ENCODE measurements around the gene CD7.

CD7 gene

DNA sequence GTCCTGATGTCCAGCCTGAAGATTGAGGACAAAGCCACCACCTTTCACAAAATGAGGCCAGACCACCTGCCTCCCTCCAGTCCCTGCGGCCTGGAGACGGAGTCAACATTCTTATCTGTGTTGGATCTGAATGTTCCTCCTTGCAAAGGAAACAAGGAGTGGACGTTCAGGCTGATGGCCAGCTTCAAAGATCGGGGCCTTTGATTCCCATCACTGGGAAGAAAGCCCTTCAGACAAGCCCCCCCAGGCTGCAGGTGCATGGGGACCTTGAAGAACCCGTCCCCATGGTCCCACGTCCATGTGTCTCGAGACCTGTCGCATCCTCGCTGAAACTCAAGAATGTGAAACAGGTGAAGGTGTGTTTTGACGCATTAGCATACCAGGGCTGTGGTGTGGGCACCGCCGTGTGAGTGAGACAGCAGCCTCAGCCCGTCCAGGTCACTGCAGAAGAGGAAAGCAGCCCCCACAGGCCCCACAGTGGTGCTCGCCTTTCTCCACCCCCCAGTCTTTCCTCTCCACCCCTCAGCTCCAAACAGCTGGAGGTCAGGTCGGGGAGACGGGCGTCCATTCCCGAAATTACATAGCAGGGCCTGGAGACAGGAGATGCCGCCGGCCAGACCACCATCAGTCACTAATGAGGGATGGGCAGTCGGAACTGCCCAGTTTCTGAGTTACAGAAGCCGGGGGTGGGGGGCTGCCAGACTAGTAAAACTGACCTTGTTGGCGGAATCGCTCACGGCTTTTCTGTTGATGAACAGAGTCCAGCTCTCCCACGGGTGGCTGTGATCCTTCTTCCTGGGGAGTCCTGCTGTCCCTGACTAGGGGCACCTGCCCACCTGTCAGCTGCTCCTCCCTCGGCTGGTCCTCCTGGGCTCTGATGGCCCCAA, 43.0 kb downstream of the CD7 start:
- H3K4me1 ChIP-seq (ENCODE audit: control insufficient read depth, low read length) = peaks cover 23% of the 10 kb centered on the region
- H3K4me2 ChIP-seq (ENCODE audit: low read length) = peak overlapping the region; percentile 87
- no peaks in the 10 kb centered on the region for H3K9me2 ChIP-seq (replicated peaks; ENCODE audit: control insufficient read depth, low read length)
- H3K36me3 ChIP-seq (ENCODE audit: control insufficient read depth, low read length) = peaks cover 35% of the 10 kb centered on the region
- no peak overlapping the region for H3K27ac ChIP-seq (ENCODE audit: low read depth, low read length)
- no peak for TF ChIP-seq EZH2phosphoT487 (IDR thresholded peaks at IDR 0.05; ENCODE audit: borderline replicate concordance, low read length)
- TF ChIP-seq, protein P1, sequence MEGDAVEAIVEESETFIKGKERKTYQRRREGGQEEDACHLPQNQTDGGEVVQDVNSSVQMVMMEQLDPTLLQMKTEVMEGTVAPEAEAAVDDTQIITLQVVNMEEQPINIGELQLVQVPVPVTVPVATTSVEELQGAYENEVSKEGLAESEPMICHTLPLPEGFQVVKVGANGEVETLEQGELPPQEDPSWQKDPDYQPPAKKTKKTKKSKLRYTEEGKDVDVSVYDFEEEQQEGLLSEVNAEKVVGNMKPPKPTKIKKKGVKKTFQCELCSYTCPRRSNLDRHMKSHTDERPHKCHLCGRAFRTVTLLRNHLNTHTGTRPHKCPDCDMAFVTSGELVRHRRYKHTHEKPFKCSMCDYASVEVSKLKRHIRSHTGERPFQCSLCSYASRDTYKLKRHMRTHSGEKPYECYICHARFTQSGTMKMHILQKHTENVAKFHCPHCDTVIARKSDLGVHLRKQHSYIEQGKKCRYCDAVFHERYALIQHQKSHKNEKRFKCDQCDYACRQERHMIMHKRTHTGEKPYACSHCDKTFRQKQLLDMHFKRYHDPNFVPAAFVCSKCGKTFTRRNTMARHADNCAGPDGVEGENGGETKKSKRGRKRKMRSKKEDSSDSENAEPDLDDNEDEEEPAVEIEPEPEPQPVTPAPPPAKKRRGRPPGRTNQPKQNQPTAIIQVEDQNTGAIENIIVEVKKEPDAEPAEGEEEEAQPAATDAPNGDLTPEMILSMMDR (IDR thresholded peaks at IDR 0.05; ENCODE audit: low read depth, low read length, poor library complexity, severe bottlenecking) = no peak
- no peaks in the 10 kb centered on the region for H3K9me3 ChIP-seq (ENCODE audit: control insufficient read depth, insufficient read depth, low read length)
- H3K79me2 ChIP-seq (ENCODE audit: control insufficient read depth, low read length) = peaks cover 39% of the 10 kb centered on the region
- H3K4me3 ChIP-seq (ENCODE audit: low read length) = peak overlapping the region; percentile 93; the same call in 1 of the 2 replicates
- H4K20me1 ChIP-seq (ENCODE audit: control insufficient read depth, insufficient read depth, low read depth, low read length) = peaks cover 28% of the 10 kb centered on the region; the same call in 1 of the 2 replicates
- H3K27me3 ChIP-seq (ENCODE audit: control insufficient read depth, low read length) = peaks cover 18% of the 10 kb centered on the region
- H3F3A ChIP-seq (ENCODE audit: control insufficient read depth, insufficient read depth) = no peaks in the 10 kb centered on the region

DNA sequence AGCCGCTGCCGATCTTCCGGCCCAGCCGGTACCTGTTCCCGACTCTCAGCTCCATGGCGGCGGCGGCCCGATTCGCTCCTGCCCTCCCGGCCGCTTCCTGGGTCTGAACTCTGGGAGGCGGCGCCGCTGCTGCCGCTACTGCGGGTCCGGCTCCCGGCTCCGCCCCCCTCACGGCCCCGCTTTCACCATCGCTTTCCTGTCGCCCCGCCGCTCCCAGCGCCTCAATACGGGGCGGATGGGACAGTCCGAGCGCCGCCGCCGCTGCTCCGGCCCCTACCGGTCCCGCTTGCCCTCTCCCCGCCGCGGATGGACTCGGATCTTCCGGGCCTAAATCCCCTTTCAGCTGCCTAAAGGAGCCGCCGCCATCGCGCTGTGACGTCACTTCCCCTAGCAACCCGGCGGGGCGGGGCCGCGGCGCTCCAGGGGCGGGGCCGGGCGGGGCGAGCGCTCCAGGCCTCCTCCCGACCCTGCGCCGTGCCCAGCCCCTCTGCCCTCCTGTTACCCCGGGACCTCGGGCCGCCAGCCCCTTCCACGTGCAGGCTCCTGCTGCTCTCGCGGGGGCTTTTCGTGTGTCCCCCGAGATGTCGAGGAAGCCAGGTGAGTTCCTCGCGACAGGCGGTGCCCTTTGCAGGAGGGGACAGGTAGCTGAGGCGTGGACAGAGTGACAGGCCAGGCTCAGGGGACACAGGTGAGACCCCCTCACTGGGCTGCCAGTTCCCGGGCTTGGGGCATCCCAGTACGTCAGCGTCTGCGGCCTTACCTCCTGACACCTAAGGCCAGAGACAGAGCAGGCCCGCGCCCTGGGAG, 43.9 kb downstream of the CD7 start, which contains the start of gene CSNK1D:
TSS of gene CSNK1D (minus strand) at position 374 of the 807 bp plus-strand sequence. CDS start at position 55, 319 bp downstream.
- Histone ChIP-seq H3K9me3 (ENCODE audit: control insufficient read depth, insufficient read depth, low read length) (no peaks in the 10 kb centered on the region), H3K4me2 (ENCODE audit: low read length) (peak within 1 kb of the TSS; percentile 99), H3K4me3 (ENCODE audit: low read length) (peak within 1 kb of the TSS; percentile 93), H3K4me1 (ENCODE audit: control insufficient read depth, low read length) (peaks cover 23% of the 10 kb centered on the region), H3K27ac (ENCODE audit: low read depth, low read length) (peak within 1 kb of the TSS; percentile 61), H4K20me1 (ENCODE audit: control insufficient read depth, insufficient read depth, low read depth, low read length) (peaks cover 32% of the 10 kb centered on the region; the same call in 1 of the 2 replicates), H3F3A (ENCODE audit: control insufficient read depth, insufficient read depth) (no peaks in the 10 kb centered on the region), H3K36me3 (ENCODE audit: control insufficient read depth, low read length) (peaks cover 42% of the 10 kb centered on the region), H3K79me2 (ENCODE audit: control insufficient read depth, low read length) (peaks cover 47% of the 10 kb centered on the region), H3K27me3 (ENCODE audit: control insufficient read depth, low read length) (peaks cover 18% of the 10 kb centered on the region), H3K9me2 (replicated peaks; ENCODE audit: control insufficient read depth, low read length) (no peaks in the 10 kb centered on the region)
- TF ChIP-seq EZH2phosphoT487 (IDR thresholded peaks at IDR 0.05; ENCODE audit: borderline replicate concordance, low read length) = no peak
- TF ChIP-seq, protein P1 (IDR thresholded peaks at IDR 0.05; ENCODE audit: low read depth, low read length, poor library complexity, severe bottlenecking) = no peak

DNA sequence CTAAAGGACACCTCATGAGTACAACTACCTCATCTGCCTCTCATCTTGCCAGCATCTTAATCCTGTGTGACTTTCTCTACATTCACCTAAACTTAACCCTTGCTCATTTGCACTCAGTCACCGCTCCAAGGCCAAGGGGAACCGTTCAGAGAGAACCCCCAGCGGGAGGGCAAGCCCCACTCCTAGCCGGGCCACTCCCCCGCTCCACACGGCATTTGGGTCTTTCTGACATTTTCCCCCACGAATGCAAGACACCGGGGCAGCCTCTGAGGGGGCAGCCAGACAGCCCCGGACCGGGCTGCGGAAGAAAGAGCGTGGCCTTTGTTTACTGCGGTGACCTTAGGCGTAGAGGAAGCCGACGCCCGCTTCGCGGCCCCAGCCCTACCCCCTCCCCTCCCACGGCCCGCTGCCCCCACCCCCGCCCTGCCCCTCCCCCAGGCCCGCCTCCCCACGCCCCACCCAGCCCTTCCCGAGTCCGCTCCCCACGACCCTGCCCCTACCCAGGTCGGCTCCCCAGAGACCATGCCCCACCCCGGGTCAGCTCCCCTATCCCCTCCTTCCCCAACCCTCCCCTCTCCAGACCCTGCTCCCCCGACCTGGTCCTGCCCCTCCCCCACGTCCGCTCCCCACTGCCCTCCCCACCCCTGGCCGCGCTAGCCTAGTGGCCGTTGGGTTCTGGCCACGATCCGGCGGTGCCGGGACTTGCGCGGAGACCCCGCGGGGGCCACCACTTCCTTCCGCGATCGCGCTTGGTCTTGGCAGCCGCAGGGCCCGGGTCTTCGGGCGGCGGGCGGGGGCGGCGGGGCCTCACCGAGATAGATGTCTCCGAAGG, 44.7 kb downstream of the CD7 start:
- H3K79me2 ChIP-seq (ENCODE audit: control insufficient read depth, low read length) = peaks cover 55% of the 10 kb centered on the region
- H4K20me1 ChIP-seq (ENCODE audit: control insufficient read depth, insufficient read depth, low read depth, low read length) = peaks cover 32% of the 10 kb centered on the region; the same call in 1 of the 2 replicates
- H3F3A ChIP-seq (ENCODE audit: control insufficient read depth, insufficient read depth) = no peaks in the 10 kb centered on the region
- peaks cover 23% of the 10 kb centered on the region for H3K4me1 ChIP-seq (ENCODE audit: control insufficient read depth, low read length)
- peaks cover 18% of the 10 kb centered on the region for H3K27me3 ChIP-seq (ENCODE audit: control insufficient read depth, low read length)
- H3K9me3 ChIP-seq (ENCODE audit: control insufficient read depth, insufficient read depth, low read length) = no peaks in the 10 kb centered on the region
- H3K4me2 ChIP-seq (ENCODE audit: low read length) = peak overlapping the region; percentile 99
- TF ChIP-seq, protein P1 (IDR thresholded peaks at IDR 0.05; ENCODE audit: low read depth, low read length, poor library complexity, severe bottlenecking) = no peak
- TF ChIP-seq EZH2phosphoT487 (IDR thresholded peaks at IDR 0.05; ENCODE audit: borderline replicate concordance, low read length) = no peak
- peak overlapping the region; percentile 93 for H3K4me3 ChIP-seq (ENCODE audit: low read length)
- H3K36me3 ChIP-seq (ENCODE audit: control insufficient read depth, low read length) = peaks cover 50% of the 10 kb centered on the region
- peak overlapping the region; percentile 61 for H3K27ac ChIP-seq (ENCODE audit: low read depth, low read length)
- no peaks in the 10 kb centered on the region for H3K9me2 ChIP-seq (replicated peaks; ENCODE audit: control insufficient read depth, low read length)

All from DOHH2 (cell line).